ENCODE results near the gene IL1R2. TPM values are rescaled to one million over a fixed set of nuclear protein-coding genes. Genes with fewer than 3 reads are reported as not detected.

The IL1R2 gene
- total RNA-seq, 2 donors from 2014 or later = 0.73 TPM; not detected in 1

- no peak overlapping the region for H3K9ac ChIP-seq (ENCODE audit: extremely low read depth, low read length, poor library complexity, severe bottlenecking)
- H3K4me1 Mint-ChIP-seq = peaks cover 2% of the 10 kb centered on the region
- no peaks in the 10 kb centered on the region for H3K4me1 ChIP-seq (ENCODE audit: control insufficient read depth, insufficient read depth, low read length)
- H3K36me3 ChIP-seq (ENCODE audit: control insufficient read depth, insufficient read depth, low read length) = no peaks in the 10 kb centered on the region
- no peak overlapping the region for H3K27ac Mint-ChIP-seq
- no peak overlapping the region for H3K4me3 Mint-ChIP-seq
- no peaks in the 10 kb centered on the region for H3K27me3 Mint-ChIP-seq (ENCODE audit: insufficient read depth)
- no peak for DNase-seq
- no peaks in the 10 kb centered on the region for H3K36me3 Mint-ChIP-seq (ENCODE audit: low read depth)
- H3K9me3 Mint-ChIP-seq = no peaks in the 10 kb centered on the region
- no peak for TF ChIP-seq CTCF (conservative IDR thresholded peaks at IDR 0.05)
- 80 to 93% methylated on average over 1 to 2 of the region's 2 CpGs for WGBS, 2 experiments (ENCODE audit: insufficient coverage in 1 of 2, insufficient read length in 1 of 2)
- no peaks in the 10 kb centered on the region for H3K9me3 ChIP-seq (ENCODE audit: control insufficient read depth, low read length)
- no peak overlapping the region for H3K4me3 ChIP-seq (ENCODE audit: low read length)
- H3K27me3 ChIP-seq (ENCODE audit: control insufficient read depth, insufficient read depth, low read length, poor library complexity, severe bottlenecking) = no peaks in the 10 kb centered on the region
- H3K27ac ChIP-seq (ENCODE audit: low read depth, low read length) = no peak overlapping the region
Observed at GRCh38 chr2:101998556-101998895, 6.8 kb downstream of the IL1R2 start.

GRCh38 chr2:101998896-101999789 lies 7.4 kb downstream of the IL1R2 start:
- no peak overlapping the region for H3K4me3 Mint-ChIP-seq

GRCh38 chr2:102000012-102000411 lies 8.3 kb downstream of the IL1R2 start:
- Histone ChIP-seq H3K27me3 (ENCODE audit: control insufficient read depth, insufficient read depth, low read length, poor library complexity, severe bottlenecking) (no peaks in the 10 kb centered on the region), H3K4me1 (ENCODE audit: control insufficient read depth, insufficient read depth, low read length) (no peaks in the 10 kb centered on the region), H3K36me3 (ENCODE audit: control insufficient read depth, insufficient read depth, low read length) (no peaks in the 10 kb centered on the region), H3K4me3 (ENCODE audit: low read length) (no peak overlapping the region), H3K9ac (ENCODE audit: extremely low read depth, low read length, poor library complexity, severe bottlenecking) (no peak overlapping the region), H3K9me3 (ENCODE audit: control insufficient read depth, low read length) (no peaks in the 10 kb centered on the region), H3K27ac (ENCODE audit: low read depth, low read length) (no peak overlapping the region)
- DNase-seq = no peak
- no peak overlapping the region for H3K4me3 Mint-ChIP-seq
- WGBS, 2 experiments (ENCODE audit: insufficient coverage in 1 of 2, insufficient read length in 1 of 2) = 84 to 95% methylated on average over 5 to 6 of the region's 6 CpGs
- peaks cover 2% of the 10 kb centered on the region for H3K4me1 Mint-ChIP-seq
- no peak for TF ChIP-seq CTCF (conservative IDR thresholded peaks at IDR 0.05)
- H3K27me3 Mint-ChIP-seq (ENCODE audit: insufficient read depth) = no peaks in the 10 kb centered on the region
- no peak overlapping the region for H3K27ac Mint-ChIP-seq
- H3K36me3 Mint-ChIP-seq (ENCODE audit: low read depth) = no peaks in the 10 kb centered on the region
- no peaks in the 10 kb centered on the region for H3K9me3 Mint-ChIP-seq

More at GRCh38 chr2:101998896-101999789, 7.4 kb downstream of the IL1R2 start:
- peak; percentile 42 for TF ChIP-seq CTCF (conservative IDR thresholded peaks at IDR 0.05)
- H3K4me1 ChIP-seq (ENCODE audit: control insufficient read depth, insufficient read depth, low read length) = no peaks in the 10 kb centered on the region
- H3K27ac ChIP-seq (ENCODE audit: low read depth, low read length) = no peak overlapping the region
- H3K36me3 ChIP-seq (ENCODE audit: control insufficient read depth, insufficient read depth, low read length) = no peaks in the 10 kb centered on the region
- no peaks in the 10 kb centered on the region for H3K9me3 ChIP-seq (ENCODE audit: control insufficient read depth, low read length)
- H3K27me3 Mint-ChIP-seq (ENCODE audit: insufficient read depth) = no peaks in the 10 kb centered on the region
- no peaks in the 10 kb centered on the region for H3K9me3 Mint-ChIP-seq
- no peaks in the 10 kb centered on the region for H3K36me3 Mint-ChIP-seq (ENCODE audit: low read depth)
- DNase-seq = no peak
- H3K4me3 ChIP-seq (ENCODE audit: low read length) = no peak overlapping the region
- no peak overlapping the region for H3K9ac ChIP-seq (ENCODE audit: extremely low read depth, low read length, poor library complexity, severe bottlenecking)
- H3K4me1 Mint-ChIP-seq = peaks cover 2% of the 10 kb centered on the region
- WGBS, 2 experiments (ENCODE audit: insufficient coverage in 1 of 2, insufficient read length in 1 of 2) = 95 to 96% methylated on average over 5 to 6 of the region's 6 CpGs
- no peak overlapping the region for H3K27ac Mint-ChIP-seq
- H3K27me3 ChIP-seq (ENCODE audit: control insufficient read depth, insufficient read depth, low read length, poor library complexity, severe bottlenecking) = no peaks in the 10 kb centered on the region

Measured in endodermal cell (in vitro differentiated cells).